ENCODE measurements around the gene SIL1.
A peak's percentile ranks its signal among the peaks of the same experiment; 100 is the strongest.
"Not testable (repeated sequence)": the region's sequence is repeated elsewhere in the genome, so short reads cannot be mapped to it uniquely, and the experiment has no call there.

The SIL1 gene

DNA sequence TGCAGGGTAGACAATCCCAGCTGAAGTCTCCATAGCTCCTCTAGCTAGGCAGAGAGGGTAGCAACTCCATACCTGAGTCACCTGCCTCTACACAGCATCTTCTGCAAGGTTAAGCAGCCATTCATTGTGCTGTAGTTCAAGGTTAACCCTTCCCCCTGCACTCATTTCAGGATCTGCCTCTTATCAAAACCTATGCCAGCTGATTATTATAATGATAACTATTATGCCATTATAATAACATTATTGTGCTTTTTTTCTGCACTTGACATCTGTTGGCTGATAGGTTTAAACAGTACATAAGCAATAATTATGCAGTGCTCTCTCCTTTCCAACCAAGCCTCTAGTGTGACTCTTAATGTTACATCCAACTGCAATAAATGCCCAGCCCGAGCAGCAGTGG, 17.3 kb downstream of the SIL1 start:
- no peak for DNase-seq (ENCODE audit: insufficient read length)
- no peak for TF ChIP-seq POLR2AphosphoS5 (IDR thresholded peaks at IDR 0.05; ENCODE audit: low read depth, low read length)

GRCh38 chr5:139179778-139180513, 18.2 kb downstream of the SIL1 start:
- not testable (repeated sequence) for FAIRE-seq; DNase-seq (ENCODE audit: insufficient read length)

More for the DNA sequence above, 17.3 kb downstream of the SIL1 start:
- no peak for FAIRE-seq

GRCh38 chr5:139178935-139179334, 19.2 kb downstream of the SIL1 start:
- FAIRE-seq (no peak), DNase-seq (ENCODE audit: insufficient read length) (no peak)
- TF ChIP-seq TAF1 (IDR thresholded peaks at IDR 0.05; ENCODE audit: borderline replicate concordance, low read depth, low read length): no peak
- TF ChIP-seq POLR2AphosphoS5 (IDR thresholded peaks at IDR 0.05; ENCODE audit: low read depth, low read length): no peak
- TF ChIP-seq POLR2A (IDR thresholded peaks at IDR 0.05; ENCODE audit: low read depth, low read length): no peak

GRCh38 chr5:139178589-139178917, 19.6 kb downstream of the SIL1 start:
- TF ChIP-seq POLR2A (IDR thresholded peaks at IDR 0.05; ENCODE audit: low read depth, low read length): no peak
- TF ChIP-seq TAF1 (IDR thresholded peaks at IDR 0.05; ENCODE audit: borderline replicate concordance, low read depth, low read length): no peak
- TF ChIP-seq POLR2AphosphoS5 (IDR thresholded peaks at IDR 0.05; ENCODE audit: low read depth, low read length): no peak
- FAIRE-seq: no peak
- DNase-seq (ENCODE audit: insufficient read length): no peak

DNA sequence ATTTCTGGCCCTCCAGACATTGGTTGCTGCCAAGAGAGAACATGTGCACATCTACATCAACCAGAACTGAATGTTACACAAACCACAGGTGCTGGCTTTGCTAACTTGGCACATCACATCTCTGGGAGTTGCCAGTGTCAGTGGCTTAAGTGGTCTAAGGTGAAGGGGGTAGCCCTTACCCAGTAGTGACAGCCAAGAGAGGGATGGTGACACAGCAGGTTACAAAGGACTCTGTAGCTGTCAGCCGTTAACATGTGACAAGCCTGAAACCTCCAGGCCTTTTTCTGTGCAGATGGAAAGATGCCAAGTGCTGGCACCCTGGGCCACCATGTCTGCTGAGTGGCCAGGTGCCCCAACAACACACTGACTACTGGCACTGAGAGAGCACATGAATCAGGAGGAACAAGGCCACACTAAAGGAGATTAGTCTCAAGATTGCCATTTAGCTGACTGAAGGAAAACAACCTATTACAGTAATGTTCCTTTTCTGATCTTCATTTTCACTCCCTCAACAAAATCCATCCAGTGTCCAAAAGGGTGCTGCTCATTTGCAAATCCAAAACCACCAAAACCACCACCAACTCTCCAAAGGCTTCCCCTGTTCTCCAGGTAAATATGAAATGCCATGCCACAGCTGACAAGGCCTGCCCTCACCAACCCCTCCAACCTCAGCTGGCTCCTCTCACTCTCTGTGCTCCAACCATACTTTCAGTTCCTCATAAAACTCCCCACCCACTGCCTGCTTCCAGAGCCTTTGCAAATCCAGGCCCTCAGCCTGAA, 20.2 kb downstream of the SIL1 start:
- no peak for TF ChIP-seq TAF1 (IDR thresholded peaks at IDR 0.05; ENCODE audit: borderline replicate concordance, low read depth, low read length)
- no peak for TF ChIP-seq POLR2AphosphoS5 (IDR thresholded peaks at IDR 0.05; ENCODE audit: low read depth, low read length)
- no peak for TF ChIP-seq POLR2A (IDR thresholded peaks at IDR 0.05; ENCODE audit: low read depth, low read length)
- no peak for DNase-seq (ENCODE audit: insufficient read length)
- FAIRE-seq: peak; percentile 78

DNA sequence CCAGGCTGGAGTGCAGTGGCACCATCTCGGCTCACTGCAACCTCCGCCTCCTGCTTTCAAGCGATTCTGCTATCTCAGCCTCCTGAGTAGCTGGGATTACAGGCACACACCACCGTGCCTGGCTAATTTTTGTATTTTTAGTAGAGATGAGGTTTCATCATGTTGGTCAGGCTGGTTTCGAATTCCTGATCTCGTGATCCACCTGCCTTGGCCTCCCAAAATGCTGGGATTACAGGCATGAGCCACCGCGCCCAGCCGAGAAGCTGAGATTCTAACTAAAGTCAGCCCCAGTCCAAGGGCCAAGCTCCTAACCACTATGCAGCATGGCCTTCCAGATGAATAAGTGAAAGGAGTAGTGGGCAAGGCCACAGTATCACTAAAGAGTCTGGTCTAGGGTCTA, 20.9 kb downstream of the SIL1 start:
- not testable (repeated sequence) for FAIRE-seq; DNase-seq (ENCODE audit: insufficient read length)

DNA sequence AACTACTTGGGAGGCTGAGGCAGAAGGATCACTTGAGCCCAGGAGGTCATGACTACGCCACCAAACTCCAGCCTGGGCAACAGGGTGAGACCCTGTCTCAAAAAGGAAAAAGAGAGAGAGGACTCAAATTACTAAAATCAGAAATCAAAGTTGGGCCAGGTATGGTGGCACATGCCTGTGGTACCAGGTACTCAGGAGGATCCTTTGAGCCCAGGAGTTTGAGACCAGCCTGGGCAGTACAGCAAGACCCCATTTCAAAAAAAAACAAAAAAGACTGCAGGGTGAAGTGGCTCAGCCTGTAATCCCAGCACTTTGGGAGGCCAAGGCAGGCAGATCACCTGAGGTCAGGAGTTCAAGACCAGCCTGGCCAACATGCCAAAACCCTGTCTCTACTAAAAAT, 23.8 kb downstream of the SIL1 start:
- not testable (repeated sequence) for DNase-seq (ENCODE audit: insufficient read length); FAIRE-seq

- TF ChIP-seq POLR2A (IDR thresholded peaks at IDR 0.05; ENCODE audit: low read depth, low read length): no peak
- TF ChIP-seq TAF1 (IDR thresholded peaks at IDR 0.05; ENCODE audit: borderline replicate concordance, low read depth, low read length): no peak
- TF ChIP-seq POLR2AphosphoS5 (IDR thresholded peaks at IDR 0.05; ENCODE audit: low read depth, low read length): no peak
- DNase-seq (ENCODE audit: insufficient read length): no peak
- no peak for FAIRE-seq
Observed at GRCh38 chr5:139171779-139172404, 26.3 kb downstream of the SIL1 start.

GRCh38 chr5:139167952-139168720, 30.0 kb downstream of the SIL1 start:
- no peak for TF ChIP-seq POLR2A (IDR thresholded peaks at IDR 0.05; ENCODE audit: low read depth, low read length)
- no peak for TF ChIP-seq POLR2AphosphoS5 (IDR thresholded peaks at IDR 0.05; ENCODE audit: low read depth, low read length)
- no peak for TF ChIP-seq TAF1 (IDR thresholded peaks at IDR 0.05; ENCODE audit: borderline replicate concordance, low read depth, low read length)
- FAIRE-seq (no peak), DNase-seq (ENCODE audit: insufficient read length) (no peak)

GRCh38 chr5:139167533-139167932, 30.6 kb downstream of the SIL1 start:
- no peak for TF ChIP-seq POLR2A (IDR thresholded peaks at IDR 0.05; ENCODE audit: low read depth, low read length)
- TF ChIP-seq TAF1 (IDR thresholded peaks at IDR 0.05; ENCODE audit: borderline replicate concordance, low read depth, low read length): no peak
- no peak for TF ChIP-seq POLR2AphosphoS5 (IDR thresholded peaks at IDR 0.05; ENCODE audit: low read depth, low read length)
- DNase-seq (ENCODE audit: insufficient read length) (no peak), FAIRE-seq (no peak)

GRCh38 chr5:139167063-139167462, 31.1 kb downstream of the SIL1 start:
- no peak for FAIRE-seq
- TF ChIP-seq TAF1 (IDR thresholded peaks at IDR 0.05; ENCODE audit: borderline replicate concordance, low read depth, low read length) (no peak), POLR2AphosphoS5 (IDR thresholded peaks at IDR 0.05; ENCODE audit: low read depth, low read length) (no peak), POLR2A (IDR thresholded peaks at IDR 0.05; ENCODE audit: low read depth, low read length) (no peak)
- DNase-seq (ENCODE audit: insufficient read length): no peak

GRCh38 chr5:139164897-139165296, 33.3 kb downstream of the SIL1 start:
- not testable (repeated sequence) for DNase-seq (ENCODE audit: insufficient read length); FAIRE-seq
